GM04504 (cell line): Measurements from ENCODE around the gene WDR53.
"Not testable (repeated sequence)": the region's sequence is repeated elsewhere in the genome, so short reads cannot be mapped to it uniquely, and the experiment has no call there.

Source experiments
- DNase-seq: peaks from one replicate; pipeline ENCODE4 v3.0.0-alpha.2; 2012; ENCODE audit warnings: low read depth

WDR53 gene

GRCh38 chr3:196517162-196517800, 51.1 kb downstream of the WDR53 start:
- DNase-seq, result no peak

GRCh38 chr3:196514913-196515621, 53.3 kb downstream of the WDR53 start, which contains the start of gene SMCO1:
SMCO1 (minus strand) TSS chr3:196515346; CDS start chr3:196515209, 137 bp downstream.
- DNase-seq, result no peak

- DNase-seq, result no peak
These were observed 54.0 kb downstream of the WDR53 start for GRCh38 chr3:196514350-196514716.

- no peak for DNase-seq
These were observed 54.5 kb downstream of the WDR53 start for GRCh38 chr3:196513697-196514349.

- not testable (repeated sequence) for DNase-seq
These were observed 56.5 kb downstream of the WDR53 start for GRCh38 chr3:196511646-196512425.

- DNase-seq, result not testable (repeated sequence)
These were observed 57.2 kb downstream of the WDR53 start for GRCh38 chr3:196511108-196511507.

GRCh38 chr3:196506687-196507086, 61.7 kb downstream of the WDR53 start:
- no peak for DNase-seq

- DNase-seq, result no peak
These were observed 63.8 kb downstream of the WDR53 start for GRCh38 chr3:196504556-196504955.
